ENCODE data around the gene SEPTIN8.

Gene SEPTIN8

DNA sequence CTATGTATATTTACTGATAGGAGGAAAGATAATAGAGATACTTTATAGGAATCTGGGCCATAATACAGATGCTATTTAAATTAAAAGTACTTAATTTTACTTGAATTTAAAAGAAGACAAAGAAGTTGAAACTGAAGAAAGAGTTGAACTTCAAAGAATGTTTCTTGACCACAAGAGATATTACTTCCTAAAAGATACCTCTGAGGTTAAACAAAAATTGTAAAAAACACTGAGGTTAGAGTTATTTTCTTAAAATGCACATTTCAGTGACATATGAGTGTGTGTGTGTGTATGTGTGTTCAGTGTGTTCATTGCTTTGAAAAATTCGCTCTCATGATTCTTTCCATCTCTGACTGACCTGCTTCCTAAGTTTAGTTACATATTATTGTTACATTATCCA lies 3.5 kb upstream of the SEPTIN8 start:
- H3K27ac Mint-ChIP-seq, result no peak overlapping the region
- peak overlapping the region in 1 of 3 experiments; percentile 17 for H3K4me3 Mint-ChIP-seq
- peaks cover 28% of the 10 kb centered on the region for H3K27me3 Mint-ChIP-seq (ENCODE audit: low read depth)
- TF ChIP-seq, protein P1, sequence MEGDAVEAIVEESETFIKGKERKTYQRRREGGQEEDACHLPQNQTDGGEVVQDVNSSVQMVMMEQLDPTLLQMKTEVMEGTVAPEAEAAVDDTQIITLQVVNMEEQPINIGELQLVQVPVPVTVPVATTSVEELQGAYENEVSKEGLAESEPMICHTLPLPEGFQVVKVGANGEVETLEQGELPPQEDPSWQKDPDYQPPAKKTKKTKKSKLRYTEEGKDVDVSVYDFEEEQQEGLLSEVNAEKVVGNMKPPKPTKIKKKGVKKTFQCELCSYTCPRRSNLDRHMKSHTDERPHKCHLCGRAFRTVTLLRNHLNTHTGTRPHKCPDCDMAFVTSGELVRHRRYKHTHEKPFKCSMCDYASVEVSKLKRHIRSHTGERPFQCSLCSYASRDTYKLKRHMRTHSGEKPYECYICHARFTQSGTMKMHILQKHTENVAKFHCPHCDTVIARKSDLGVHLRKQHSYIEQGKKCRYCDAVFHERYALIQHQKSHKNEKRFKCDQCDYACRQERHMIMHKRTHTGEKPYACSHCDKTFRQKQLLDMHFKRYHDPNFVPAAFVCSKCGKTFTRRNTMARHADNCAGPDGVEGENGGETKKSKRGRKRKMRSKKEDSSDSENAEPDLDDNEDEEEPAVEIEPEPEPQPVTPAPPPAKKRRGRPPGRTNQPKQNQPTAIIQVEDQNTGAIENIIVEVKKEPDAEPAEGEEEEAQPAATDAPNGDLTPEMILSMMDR (IDR thresholded peaks at IDR 0.05; ENCODE audit: unreplicated experiment in 3 of 3), result no peak
- H3K36me3 Mint-ChIP-seq (ENCODE audit: low read depth), result no peaks in the 10 kb centered on the region
- H3K9me3 Mint-ChIP-seq, result no peaks in the 10 kb centered on the region
- peaks cover 20% of the 10 kb centered on the region for H3K4me1 Mint-ChIP-seq

DNA sequence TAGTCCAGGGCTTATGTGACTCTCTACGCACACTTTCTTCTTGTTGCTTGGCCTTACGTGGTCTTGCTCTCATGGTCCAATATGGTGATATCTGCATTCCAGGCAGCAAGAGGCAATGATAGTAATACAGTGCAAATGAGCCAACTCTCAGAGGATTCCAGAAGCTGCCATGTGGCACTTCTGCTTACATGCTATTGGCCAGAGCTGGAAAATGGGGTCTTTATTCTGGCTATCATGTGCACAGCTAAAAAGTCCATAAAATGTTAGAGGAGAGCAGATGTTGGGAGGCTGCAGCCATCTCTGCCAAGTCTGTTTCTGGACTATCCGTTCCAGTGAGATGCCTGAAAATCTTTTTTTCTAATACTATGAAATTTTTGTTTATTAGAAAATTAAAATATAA lies 2.9 kb upstream of the SEPTIN8 start:
- Mint-ChIP-seq H3K9me3 (no peaks in the 10 kb centered on the region), H3K27ac (no peak overlapping the region), H3K4me1 (peaks cover 19% of the 10 kb centered on the region), H3K4me3 (peak overlapping the region; percentile 16 to 56 (median 47)), H3K36me3 (ENCODE audit: low read depth) (no peaks in the 10 kb centered on the region), H3K27me3 (ENCODE audit: low read depth) (peaks cover 25% of the 10 kb centered on the region)
- TF ChIP-seq, protein P1 (IDR thresholded peaks at IDR 0.05; ENCODE audit: unreplicated experiment in 3 of 3), result no peak

- H3K4me1 Mint-ChIP-seq, result peaks cover 21% of the 10 kb centered on the region
- TF ChIP-seq, protein P1 (IDR thresholded peaks at IDR 0.05; ENCODE audit: unreplicated experiment in 3 of 3), result no peak
- peaks cover 19% of the 10 kb centered on the region for H3K27me3 Mint-ChIP-seq (ENCODE audit: low read depth)
- peak overlapping the region; percentile 84 to 89 (median 85) for H3K4me3 Mint-ChIP-seq
- no peak overlapping the region for H3K27ac Mint-ChIP-seq
- no peaks in the 10 kb centered on the region for H3K9me3 Mint-ChIP-seq
- no peaks in the 10 kb centered on the region for H3K36me3 Mint-ChIP-seq (ENCODE audit: low read depth)
Measured at GRCh38 chr5:132778856-132779255, 1.8 kb upstream of the SEPTIN8 start.

- Mint-ChIP-seq H3K27ac (peak overlapping the region; percentile 65 to 88 (median 68)), H3K36me3 (ENCODE audit: low read depth) (no peaks in the 10 kb centered on the region), H3K9me3 (no peaks in the 10 kb centered on the region), H3K4me1 (peaks cover 27% of the 10 kb centered on the region), H3K27me3 (ENCODE audit: low read depth) (peaks cover 19% of the 10 kb centered on the region), H3K4me3 (peak overlapping the region; percentile 84 to 89 (median 85))
- TF ChIP-seq, protein P1 (IDR thresholded peaks at IDR 0.05; ENCODE audit: unreplicated experiment in 3 of 3), result no peak
Measured at GRCh38 chr5:132778129-132778528, 1.1 kb upstream of the SEPTIN8 start.

GRCh38 chr5:132776938-132777208 lies 166 bp downstream of the SEPTIN8 start:
- Mint-ChIP-seq H3K27ac (no peak overlapping the region), H3K9me3 (no peaks in the 10 kb centered on the region), H3K4me3 (no peak overlapping the region)

More at GRCh38 chr5:132776938-132777208, 166 bp downstream of the SEPTIN8 start:
- H3K36me3 Mint-ChIP-seq (ENCODE audit: low read depth), result no peaks in the 10 kb centered on the region
- peaks cover 33% of the 10 kb centered on the region for H3K4me1 Mint-ChIP-seq
- peaks cover 17% of the 10 kb centered on the region for H3K27me3 Mint-ChIP-seq (ENCODE audit: low read depth)
- TF ChIP-seq, protein P1 (IDR thresholded peaks at IDR 0.05; ENCODE audit: unreplicated experiment in 3 of 3), result no peak

All from nephron (organoid).